Measurements from ENCODE around the gene C22orf42.

DNA sequence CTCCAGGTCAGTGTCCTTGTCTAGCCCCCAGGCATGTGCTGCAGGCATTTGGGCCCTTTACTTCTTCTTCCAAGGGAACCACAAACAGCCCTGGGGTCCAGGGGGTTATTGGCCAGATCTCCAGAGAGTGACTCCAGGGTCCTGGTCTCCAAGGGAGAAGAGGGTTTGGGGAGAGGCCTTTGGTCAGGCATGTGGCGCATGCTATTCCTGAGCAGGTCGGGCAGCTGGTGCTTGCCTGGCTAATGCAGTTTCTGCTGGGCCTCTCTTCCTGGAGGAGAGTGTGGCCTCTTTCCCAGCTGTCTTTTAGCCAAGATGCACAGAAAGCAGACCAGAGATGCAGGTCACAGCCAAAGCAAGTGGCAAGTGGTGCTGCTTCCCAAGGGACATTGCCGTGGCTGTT lies 49.6 kb upstream of the C22orf42 start:
- TF ChIP-seq, protein P1, sequence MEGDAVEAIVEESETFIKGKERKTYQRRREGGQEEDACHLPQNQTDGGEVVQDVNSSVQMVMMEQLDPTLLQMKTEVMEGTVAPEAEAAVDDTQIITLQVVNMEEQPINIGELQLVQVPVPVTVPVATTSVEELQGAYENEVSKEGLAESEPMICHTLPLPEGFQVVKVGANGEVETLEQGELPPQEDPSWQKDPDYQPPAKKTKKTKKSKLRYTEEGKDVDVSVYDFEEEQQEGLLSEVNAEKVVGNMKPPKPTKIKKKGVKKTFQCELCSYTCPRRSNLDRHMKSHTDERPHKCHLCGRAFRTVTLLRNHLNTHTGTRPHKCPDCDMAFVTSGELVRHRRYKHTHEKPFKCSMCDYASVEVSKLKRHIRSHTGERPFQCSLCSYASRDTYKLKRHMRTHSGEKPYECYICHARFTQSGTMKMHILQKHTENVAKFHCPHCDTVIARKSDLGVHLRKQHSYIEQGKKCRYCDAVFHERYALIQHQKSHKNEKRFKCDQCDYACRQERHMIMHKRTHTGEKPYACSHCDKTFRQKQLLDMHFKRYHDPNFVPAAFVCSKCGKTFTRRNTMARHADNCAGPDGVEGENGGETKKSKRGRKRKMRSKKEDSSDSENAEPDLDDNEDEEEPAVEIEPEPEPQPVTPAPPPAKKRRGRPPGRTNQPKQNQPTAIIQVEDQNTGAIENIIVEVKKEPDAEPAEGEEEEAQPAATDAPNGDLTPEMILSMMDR (IDR thresholded peaks at IDR 0.05 in 4 of 5, conservative IDR thresholded peaks at IDR 0.05 in 1 of 5): no peak
- no peak for TF ChIP-seq POLR2A (IDR thresholded peaks at IDR 0.05)
